GM18858 (cell line): ENCODE measurements around the gene STK16.
A peak's percentile ranks its signal among the peaks of the same experiment; 100 is the strongest.

Experiments
- ATAC-seq: cut with Tn5 transposase; IDR thresholded peaks from one replicate; pipeline ENCODE4 v1.9.1; 2021; ENCODE audit not compliant: unreplicated experiment

STK16 gene

GRCh38 chr2:219213486-219214071 is 31.7 kb upstream of the STK16 start:
- ATAC-seq, result no peak

GRCh38 chr2:219214141-219214540 is 31.1 kb upstream of the STK16 start:
- no peak for ATAC-seq

- ATAC-seq, result no peak
Observed at GRCh38 chr2:219214786-219215185, 30.5 kb upstream of the STK16 start.

GRCh38 chr2:219215871-219216534 is 29.3 kb upstream of the STK16 start:
- no peak for ATAC-seq

GRCh38 chr2:219216535-219216915 is 28.8 kb upstream of the STK16 start:
- no peak for ATAC-seq

GRCh38 chr2:219218217-219218731 is 27.0 kb upstream of the STK16 start:
- ATAC-seq, result peak; percentile 19

GRCh38 chr2:219218732-219219701 is 26.3 kb upstream of the STK16 start, which contains the start of gene ABCB6:
Gene ABCB6 (minus strand): TSS chr2:219218958. CDS start chr2:219218673, 285 bp downstream.
- peak; percentile 54 for ATAC-seq

GRCh38 chr2:219219784-219220532 is 25.3 kb upstream of the STK16 start:
- ATAC-seq, result no peak

GRCh38 chr2:219220652-219221402 is 24.5 kb upstream of the STK16 start:
- ATAC-seq, result no peak

- no peak for ATAC-seq
Observed at GRCh38 chr2:219221957-219222518, 23.2 kb upstream of the STK16 start.

GRCh38 chr2:219223831-219224610 is 21.3 kb upstream of the STK16 start:
- no peak for ATAC-seq

- no peak for ATAC-seq
Observed at GRCh38 chr2:219225350-219225749, 19.9 kb upstream of the STK16 start.

GRCh38 chr2:219228041-219228910 is 17.0 kb upstream of the STK16 start:
- ATAC-seq, result no peak

GRCh38 chr2:219228911-219229304 is 16.4 kb upstream of the STK16 start:
- peak; percentile 8 for ATAC-seq

GRCh38 chr2:219229305-219230058 is 15.8 kb upstream of the STK16 start, which contains the start of the genes ANKZF1 and ATG9A:
Gene ANKZF1 (plus strand): TSS chr2:219229806. CDS start chr2:219230258, 452 bp downstream.
Gene ATG9A (minus strand): TSS chr2:219229636. CDS start chr2:219228024, 1,612 bp downstream.
- peak; percentile 83 for ATAC-seq

- no peak for ATAC-seq
Observed at GRCh38 chr2:219230059-219230540, 15.2 kb upstream of the STK16 start.

GRCh38 chr2:219234331-219234730 is 10.9 kb upstream of the STK16 start:
- ATAC-seq, result no peak
